ENCODE data around the gene FADD.

DNA sequence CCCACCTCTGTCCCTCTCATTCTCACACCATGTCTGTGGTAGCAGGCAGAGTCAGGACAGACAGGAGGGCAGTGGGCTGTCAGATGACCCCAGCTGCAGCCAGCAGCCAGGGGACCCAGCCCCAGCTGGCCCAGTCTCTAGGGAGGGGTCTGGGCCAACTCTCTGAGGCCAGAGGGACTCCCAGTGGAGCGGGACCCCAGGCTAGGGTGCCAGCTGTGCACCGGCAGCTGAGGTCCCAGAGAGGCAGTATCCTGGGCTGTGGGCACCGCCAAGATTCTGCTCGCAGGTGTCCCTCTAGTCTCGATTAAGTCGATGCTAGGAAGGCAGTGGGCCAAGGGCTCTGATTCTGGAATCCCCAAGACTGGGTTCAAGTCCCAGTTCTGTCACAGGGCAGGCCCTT, 16.7 kb upstream of the FADD start:
- TF ChIP-seq, protein P1, sequence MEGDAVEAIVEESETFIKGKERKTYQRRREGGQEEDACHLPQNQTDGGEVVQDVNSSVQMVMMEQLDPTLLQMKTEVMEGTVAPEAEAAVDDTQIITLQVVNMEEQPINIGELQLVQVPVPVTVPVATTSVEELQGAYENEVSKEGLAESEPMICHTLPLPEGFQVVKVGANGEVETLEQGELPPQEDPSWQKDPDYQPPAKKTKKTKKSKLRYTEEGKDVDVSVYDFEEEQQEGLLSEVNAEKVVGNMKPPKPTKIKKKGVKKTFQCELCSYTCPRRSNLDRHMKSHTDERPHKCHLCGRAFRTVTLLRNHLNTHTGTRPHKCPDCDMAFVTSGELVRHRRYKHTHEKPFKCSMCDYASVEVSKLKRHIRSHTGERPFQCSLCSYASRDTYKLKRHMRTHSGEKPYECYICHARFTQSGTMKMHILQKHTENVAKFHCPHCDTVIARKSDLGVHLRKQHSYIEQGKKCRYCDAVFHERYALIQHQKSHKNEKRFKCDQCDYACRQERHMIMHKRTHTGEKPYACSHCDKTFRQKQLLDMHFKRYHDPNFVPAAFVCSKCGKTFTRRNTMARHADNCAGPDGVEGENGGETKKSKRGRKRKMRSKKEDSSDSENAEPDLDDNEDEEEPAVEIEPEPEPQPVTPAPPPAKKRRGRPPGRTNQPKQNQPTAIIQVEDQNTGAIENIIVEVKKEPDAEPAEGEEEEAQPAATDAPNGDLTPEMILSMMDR (IDR thresholded peaks at IDR 0.05; ENCODE audit: insufficient read depth, low read depth, low read length) = no peak
- no peak for TF ChIP-seq EZH2 (IDR thresholded peaks at IDR 0.05; ENCODE audit: insufficient read depth, low read length)

All from astrocyte (in vitro differentiated cells and primary cell).